ENCODE data around the gene IGIP.

DNA sequence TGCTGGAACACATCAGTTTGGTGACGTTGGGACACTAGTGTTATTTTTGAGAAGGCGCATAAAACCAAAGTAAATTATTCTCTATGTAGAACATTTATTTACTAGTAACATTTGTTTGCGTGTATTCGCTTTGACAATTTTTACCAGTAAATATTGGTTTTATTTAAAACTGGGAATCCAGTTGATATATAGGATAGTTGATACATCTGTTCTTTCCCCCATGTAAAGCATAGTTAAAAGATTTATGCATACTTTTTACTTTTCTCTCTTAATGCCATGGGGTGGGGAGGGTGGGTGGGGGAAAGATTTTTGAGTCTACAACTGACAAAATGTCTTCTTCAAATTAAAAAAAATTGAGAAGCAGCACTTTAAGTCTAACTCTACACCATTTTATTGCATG lies at the start of gene IGIP:
- TF ChIP-seq, protein P1, sequence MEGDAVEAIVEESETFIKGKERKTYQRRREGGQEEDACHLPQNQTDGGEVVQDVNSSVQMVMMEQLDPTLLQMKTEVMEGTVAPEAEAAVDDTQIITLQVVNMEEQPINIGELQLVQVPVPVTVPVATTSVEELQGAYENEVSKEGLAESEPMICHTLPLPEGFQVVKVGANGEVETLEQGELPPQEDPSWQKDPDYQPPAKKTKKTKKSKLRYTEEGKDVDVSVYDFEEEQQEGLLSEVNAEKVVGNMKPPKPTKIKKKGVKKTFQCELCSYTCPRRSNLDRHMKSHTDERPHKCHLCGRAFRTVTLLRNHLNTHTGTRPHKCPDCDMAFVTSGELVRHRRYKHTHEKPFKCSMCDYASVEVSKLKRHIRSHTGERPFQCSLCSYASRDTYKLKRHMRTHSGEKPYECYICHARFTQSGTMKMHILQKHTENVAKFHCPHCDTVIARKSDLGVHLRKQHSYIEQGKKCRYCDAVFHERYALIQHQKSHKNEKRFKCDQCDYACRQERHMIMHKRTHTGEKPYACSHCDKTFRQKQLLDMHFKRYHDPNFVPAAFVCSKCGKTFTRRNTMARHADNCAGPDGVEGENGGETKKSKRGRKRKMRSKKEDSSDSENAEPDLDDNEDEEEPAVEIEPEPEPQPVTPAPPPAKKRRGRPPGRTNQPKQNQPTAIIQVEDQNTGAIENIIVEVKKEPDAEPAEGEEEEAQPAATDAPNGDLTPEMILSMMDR (IDR thresholded peaks at IDR 0.05) = no peak
- no peak for TF ChIP-seq POLR2A (IDR thresholded peaks at IDR 0.05)
- TF ChIP-seq EP300 (IDR thresholded peaks at IDR 0.05) = no peak
